A673 (cell line): ENCODE measurements around the gene EXOC6B. TPM values are rescaled to one million over a fixed set of nuclear protein-coding genes. Genes with fewer than 3 reads are reported as not detected.

Source experiments
- BruUV-seq: library from RNA; stranded (reverse); fragments of 400-500 nt; replicated peaks from 2 replicates; lab custom pipeline; 2021; lab: Mats Ljungman, UMichigan
- CTCF ChIA-PET: fragments of 300-600 bp; sonication (Branson Sonifier 250); formaldehyde crosslinking; loops from one replicate; lab custom pipeline; 2022; ENCODE audit warnings: antibody characterized with exemption; lab: Charles Lee
- POLR2A ChIA-PET: fragments of 300-600 bp; sonication (Branson Sonifier 250); formaldehyde crosslinking; loops from one replicate; lab custom pipeline; 2022; ENCODE audit warnings: antibody characterized with exemption; ENCODE audit not compliant: low non-redundant PET; lab: Charles Lee
- DNase-seq: peaks from one replicate; pipeline ENCODE4 v3.0.0-alpha.2; 2015; ENCODE audit warnings: low spot score
- H3K27ac ChIP-seq: fragments of 200-600 bp; sonication (generic); 2 replicates; pipeline ENCODE4 v1.5.1; 2016; ENCODE audit warnings: mixed run types, low read depth, mild to moderate bottlenecking, mixed read lengths, antibody characterized with exemption, low read length; ENCODE audit not compliant: poor library complexity, severe bottlenecking
- H3K27me3 ChIP-seq: fragments of 200-600 bp; sonication (generic); replicated peaks from 2 replicates; pipeline ENCODE4 v1.6.1; 2017; ENCODE audit warnings: mixed run types, low read depth, mild to moderate bottlenecking, mixed read lengths, antibody characterized with exemption, low read length; ENCODE audit not compliant: insufficient read depth, poor library complexity
- H3K36me3 ChIP-seq: fragments of 200-600 bp; sonication (generic); 2 replicates; pipeline ENCODE4 v1.6.1; 2016; ENCODE audit warnings: mixed run types, mild to moderate bottlenecking, mixed read lengths, antibody characterized with exemption, low read length; ENCODE audit not compliant: insufficient read depth, poor library complexity, severe bottlenecking
- H3K4me1 ChIP-seq: fragments of 200-600 bp; sonication (generic); 2 replicates; pipeline ENCODE4 v1.6.1; 2017; ENCODE audit warnings: mixed run types, mild to moderate bottlenecking, mixed read lengths, antibody characterized with exemption, low read length; ENCODE audit not compliant: insufficient read depth, poor library complexity, severe bottlenecking
- H3K4me3 ChIP-seq: fragments of 200-600 bp; sonication (generic); 2 replicates; pipeline ENCODE4 v1.5.1; 2016; ENCODE audit warnings: low read depth, mixed run types, mild to moderate bottlenecking, mixed read lengths, low read length; ENCODE audit not compliant: poor library complexity, severe bottlenecking
- H3K9me3 ChIP-seq: fragments of 200-600 bp; sonication (generic); 2 replicates; pipeline ENCODE4 v1.6.1; 2016; ENCODE audit warnings: mixed run types, low read depth, mild to moderate bottlenecking, mixed read lengths, antibody characterized with exemption, low read length; ENCODE audit not compliant: poor library complexity, severe bottlenecking
- CTCF ChIP-seq: fragments of 300-800, 200-600 bp; sonication (generic); conservative IDR thresholded peaks from 2 replicates; pipeline ENCODE4 v1.5.1; 2017; ENCODE audit warnings: low read depth, mild to moderate bottlenecking, antibody characterized with exemption, low read length, moderate library complexity, mixed read lengths
- EZH2 ChIP-seq: fragments of 200-600 bp; sonication (generic); IDR thresholded peaks from 2 replicates; pipeline ENCODE4 v1.6.1; 2017; ENCODE audit warnings: borderline replicate concordance, low read depth, mild to moderate bottlenecking, mixed read lengths, antibody characterized with exemption, low read length; ENCODE audit not compliant: poor library complexity, severe bottlenecking
- intact Hi-C: fragments of 100-400 bp; cut with micrococcal nuclease; formaldehyde crosslinking; loops from one replicate; pipeline ENCODE4 v1.10.0; 2022; ENCODE audit not compliant: unreplicated experiment
- total RNA-seq: library from RNA; stranded (reverse); gene quantifications from 2 replicates; pipeline ENCODE4 v1.2.3, GENCODE V29; 2021

Gene EXOC6B
- total RNA-seq, 1 experiment from 2014 or later = 138 TPM

DNA sequence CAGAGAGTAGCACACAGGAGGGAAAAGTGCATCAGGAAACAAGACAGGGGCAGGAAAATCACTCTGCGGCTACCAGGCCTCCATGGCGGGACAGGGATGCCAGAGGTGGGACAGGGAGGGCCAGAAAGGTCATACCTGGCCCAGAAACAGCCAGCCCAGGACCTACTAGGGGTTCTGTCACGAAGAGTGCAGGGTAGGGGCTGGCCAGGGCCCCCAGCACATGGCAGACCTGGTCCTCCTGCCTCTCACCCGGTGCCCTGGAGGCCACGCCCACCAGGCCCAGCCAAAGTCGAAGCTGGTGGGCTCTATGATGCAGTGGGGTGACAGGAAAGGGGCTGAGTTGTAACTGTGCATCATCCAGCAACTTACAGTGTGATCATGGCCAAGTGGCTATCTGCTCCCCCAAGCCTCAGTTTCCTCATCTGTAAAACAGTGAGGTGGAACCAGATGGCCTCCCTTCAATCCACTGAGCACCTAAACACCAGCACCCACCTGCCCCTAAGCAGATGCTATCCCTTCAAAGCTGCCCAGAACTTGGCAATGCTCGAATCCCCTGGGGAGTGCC, 688.8 kb downstream of the EXOC6B start:
- no TSS peak for BruUV-seq
- intact Hi-C loops = no loop called here
- CTCF ChIA-PET = no interaction called here
- POLR2A ChIA-PET = no interaction called here
- no peak overlapping the region for H3K27ac ChIP-seq
- no peaks in the 10 kb centered on the region for H3K27me3 ChIP-seq
- H3K4me1 ChIP-seq = no peaks in the 10 kb centered on the region
- no peak overlapping the region for H3K4me3 ChIP-seq
- H3K9me3 ChIP-seq = no peaks in the 10 kb centered on the region
- no peaks in the 10 kb centered on the region for H3K36me3 ChIP-seq
- DNase-seq = no peak
- TF ChIP-seq CTCF (no peak), EZH2 (no peak)

DNA sequence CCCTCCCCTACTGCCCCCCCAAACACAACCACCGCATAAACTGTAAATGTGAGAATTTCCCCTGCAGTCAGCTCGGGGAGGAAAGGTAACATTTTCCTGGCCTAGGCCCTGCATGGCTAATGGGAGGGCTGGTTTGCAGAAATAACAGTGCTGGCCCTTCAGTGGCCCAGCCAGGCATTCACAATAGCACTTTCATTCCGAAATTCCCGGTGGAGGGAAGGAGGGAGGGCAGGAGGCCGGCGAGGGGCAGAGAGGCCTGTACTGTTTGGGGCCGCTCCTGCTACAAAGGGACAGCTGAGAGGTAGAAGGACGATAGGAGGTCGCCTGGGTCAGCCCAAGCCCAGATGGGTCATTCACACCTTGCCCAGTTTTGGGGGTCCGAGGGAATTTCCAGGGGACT, 689.5 kb downstream of the EXOC6B start:
- Histone ChIP-seq H3K4me1 (no peaks in the 10 kb centered on the region), H3K4me3 (no peak overlapping the region), H3K27me3 (no peaks in the 10 kb centered on the region), H3K36me3 (no peaks in the 10 kb centered on the region), H3K27ac (no peak overlapping the region), H3K9me3 (no peaks in the 10 kb centered on the region)
- POLR2A ChIA-PET = no interaction called here
- no TSS peak for BruUV-seq
- intact Hi-C loops = no loop called here
- no peak for TF ChIP-seq EZH2
- no peak for TF ChIP-seq CTCF
- CTCF ChIA-PET = no interaction called here
- no peak for DNase-seq

GRCh38 chr2:72135921-72136320, 689.9 kb downstream of the EXOC6B start:
- Histone ChIP-seq H3K36me3 (no peaks in the 10 kb centered on the region), H3K4me3 (no peak overlapping the region), H3K27me3 (no peaks in the 10 kb centered on the region), H3K27ac (no peak overlapping the region), H3K9me3 (no peaks in the 10 kb centered on the region), H3K4me1 (no peaks in the 10 kb centered on the region)
- DNase-seq = no peak
- ChIA-PET POLR2A (no interaction called here), CTCF (no interaction called here)
- intact Hi-C loops = no loop called here
- no TSS peak for BruUV-seq
- TF ChIP-seq EZH2 (no peak), CTCF (no peak)
